GM19397 (cell line): ENCODE results near the gene SNX30.
A peak's percentile ranks its signal among the peaks of the same experiment; 100 is the strongest.

ENCODE experiments used
- ATAC-seq: cut with Tn5 transposase; IDR thresholded peaks from one replicate; pipeline ENCODE4 v1.9.1; 2021; ENCODE audit warnings: mild to moderate bottlenecking, moderate library complexity; ENCODE audit not compliant: unreplicated experiment

SNX30 gene

GRCh38 chr9:112780450-112781036 is 30.0 kb downstream of the SNX30 start:
- ATAC-seq, result no peak

GRCh38 chr9:112782218-112782617 is 31.7 kb downstream of the SNX30 start:
- no peak for ATAC-seq

GRCh38 chr9:112783551-112783954 is 33.0 kb downstream of the SNX30 start:
- no peak for ATAC-seq

GRCh38 chr9:112784020-112784785 is 33.6 kb downstream of the SNX30 start:
- no peak for ATAC-seq

GRCh38 chr9:112785986-112786385 is 35.4 kb downstream of the SNX30 start:
- ATAC-seq, result no peak

- no peak for ATAC-seq
These were observed 36.4 kb downstream of the SNX30 start for GRCh38 chr9:112786829-112787520.

- ATAC-seq, result no peak
These were observed 37.4 kb downstream of the SNX30 start for GRCh38 chr9:112787978-112788377.

- ATAC-seq, result no peak
These were observed 38.9 kb downstream of the SNX30 start for GRCh38 chr9:112789473-112789872.

GRCh38 chr9:112789891-112790774 is 39.6 kb downstream of the SNX30 start:
- ATAC-seq, result no peak

- no peak for ATAC-seq
These were observed 42.1 kb downstream of the SNX30 start for GRCh38 chr9:112792670-112793069.

GRCh38 chr9:112793213-112793810 is 42.8 kb downstream of the SNX30 start:
- peak; percentile 81 for ATAC-seq

- no peak for ATAC-seq
These were observed 44.2 kb downstream of the SNX30 start for GRCh38 chr9:112794731-112795130.

- ATAC-seq, result no peak
These were observed 45.4 kb downstream of the SNX30 start for GRCh38 chr9:112795921-112796320.

GRCh38 chr9:112796485-112796884 is 45.9 kb downstream of the SNX30 start:
- no peak for ATAC-seq

GRCh38 chr9:112809351-112809848 is 58.8 kb downstream of the SNX30 start:
- peak; percentile 99 for ATAC-seq

GRCh38 chr9:112809906-112810305 is 59.3 kb downstream of the SNX30 start:
- no peak for ATAC-seq

GRCh38 chr9:112810696-112811490 is 60.3 kb downstream of the SNX30 start:
- ATAC-seq, result no peak

- no peak for ATAC-seq
These were observed 61.0 kb downstream of the SNX30 start for GRCh38 chr9:112811518-112811917.

- ATAC-seq, result no peak
These were observed 65.3 kb downstream of the SNX30 start for GRCh38 chr9:112815868-112816267.

- peak; percentile 76 for ATAC-seq
These were observed 67.3 kb downstream of the SNX30 start for GRCh38 chr9:112817860-112818203.
